ENCODE measurements around the gene UBA7. TPM values are rescaled to one million over a fixed set of nuclear protein-coding genes. Genes with fewer than 3 reads are reported as not detected.

Gene UBA7
- total RNA-seq, 5 donors from 2014 or later (not counting 1 experiment from before 2014, with no cell fraction given), result 246 to 299 (median 293) TPM

DNA sequence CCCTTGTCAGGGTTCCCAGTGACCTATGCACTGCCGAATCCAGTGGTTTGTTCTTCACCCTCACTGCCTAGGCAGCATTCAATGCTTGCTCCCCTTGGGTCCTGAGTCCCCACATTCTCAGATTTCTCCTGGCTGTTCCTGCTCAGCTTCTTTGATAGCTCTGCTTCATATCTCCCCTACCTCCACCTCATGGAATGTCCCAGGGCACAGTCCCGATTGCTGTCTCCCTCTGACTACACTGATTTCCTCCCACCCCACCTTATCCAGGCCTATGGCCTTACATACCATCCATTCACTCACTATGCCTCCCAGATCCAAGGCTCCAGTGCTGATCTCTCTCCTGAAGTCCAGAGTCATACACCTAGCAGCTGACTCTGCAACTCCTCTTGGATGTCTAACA lies 12.6 kb downstream of the UBA7 start:
- Mint-ChIP-seq H3K27ac (no peak overlapping the region), H3K27me3 (peaks cover 0 to 8% of the 10 kb centered on the region in 2 donors), H3K36me3 (no peaks in the 10 kb centered on the region), H3K4me3 (peak overlapping the region in 1 of 3 donors; percentile 86), H3K9me3 (no peaks in the 10 kb centered on the region), H3K4me1 (peaks cover 27 to 28% (median 27%) of the 10 kb centered on the region in 3 donors)
- ATAC-seq (replicated peaks in 1 of 4) (no peak), DNase-seq (no peak)
- CTCF ChIA-PET, result interaction anchor here (0.6 to 3.5 kb wide), 4 partner anchors 17 to 977 kb away, joined by 4 to 56 read pairs (median 14); no protein-coding TSS in a partner anchor
- Histone ChIP-seq H3K4me3 (ENCODE audit: control insufficient read depth in 1 of 2, extremely low read depth in 1 of 2, low read length in 1 of 2) (no peak overlapping the region), H3K27ac (ENCODE audit: low read length) (no peak overlapping the region), H3K4me1 (ENCODE audit: control insufficient read depth in 1 of 2, extremely low read depth in 1 of 2, insufficient read depth in 2 of 2, low read length in 2 of 2) (peaks cover 9 to 37% of the 10 kb centered on the region in 2 experiments), H3K9me3 (no peaks in the 10 kb centered on the region), H3K27me3 (replicated peaks in 1 of 2; ENCODE audit: control insufficient read depth in 2 of 2, extremely low read depth in 1 of 2, insufficient read depth in 2 of 2, low read length in 1 of 2) (peaks cover 0 to 12% of the 10 kb centered on the region in 2 experiments), H3K36me3 (ENCODE audit: control insufficient read depth in 2 of 2, extremely low read depth in 1 of 2, insufficient read depth in 1 of 2, low read length in 1 of 2) (no peaks in the 10 kb centered on the region)
- POLR2A ChIA-PET, result interaction anchor here in 1 of 2 donors (0.5 kb wide), 1 partner anchor 38 kb away, joined by 5 read pairs; no protein-coding TSS in a partner anchor
- 88% methylated on average over 2 of the region's 2 CpGs for whole genome bisulfite sequencing (ENCODE audit: insufficient coverage)

GRCh38 chr3:49799761-49800160 lies 14.0 kb downstream of the UBA7 start, which contains the start of gene CDHR4:
CDHR4 (minus strand) TSS chr3:49799873; CDS start chr3:49799812, 61 bp downstream.
- no peaks in the 10 kb centered on the region for H3K36me3 ChIP-seq (ENCODE audit: control insufficient read depth in 2 of 2, extremely low read depth in 1 of 2, insufficient read depth in 1 of 2, low read length in 1 of 2)
- H3K4me3 ChIP-seq (ENCODE audit: control insufficient read depth in 1 of 2, extremely low read depth in 1 of 2, low read length in 1 of 2), result no peak within 1 kb of the TSS
- H3K4me3 Mint-ChIP-seq, result no peak within 1 kb of the TSS
- peaks cover 14% of the 10 kb centered on the region in 3 donors for H3K4me1 Mint-ChIP-seq
- DNase-seq (no peak), ATAC-seq (replicated peaks in 1 of 4) (no peak)
- no peaks in the 10 kb centered on the region for H3K9me3 ChIP-seq
- H3K36me3 Mint-ChIP-seq, result no peaks in the 10 kb centered on the region
- no peak within 1 kb of the TSS for H3K27ac Mint-ChIP-seq
- POLR2A ChIA-PET, result no interaction called here
- 55% methylated on average over 3 of the region's 4 CpGs for WGBS (ENCODE audit: insufficient coverage)
- peaks cover 0 to 23% of the 10 kb centered on the region in 2 experiments for H3K4me1 ChIP-seq (ENCODE audit: control insufficient read depth in 1 of 2, extremely low read depth in 1 of 2, insufficient read depth in 2 of 2, low read length in 2 of 2)
- H3K27me3 Mint-ChIP-seq, result peaks cover 0 to 8% of the 10 kb centered on the region in 2 donors
- CTCF ChIA-PET, result interaction anchor here in 1 of 2 donors (0.6 kb wide), 1 partner anchor 37 kb away, joined by 3 read pairs; no protein-coding TSS in a partner anchor
- H3K9me3 Mint-ChIP-seq, result no peaks in the 10 kb centered on the region
- no peak within 1 kb of the TSS for H3K27ac ChIP-seq (ENCODE audit: low read length)
- H3K27me3 ChIP-seq (replicated peaks in 1 of 2; ENCODE audit: control insufficient read depth in 2 of 2, extremely low read depth in 1 of 2, insufficient read depth in 2 of 2, low read length in 1 of 2), result peaks cover 0 to 13% of the 10 kb centered on the region in 2 experiments

DNA sequence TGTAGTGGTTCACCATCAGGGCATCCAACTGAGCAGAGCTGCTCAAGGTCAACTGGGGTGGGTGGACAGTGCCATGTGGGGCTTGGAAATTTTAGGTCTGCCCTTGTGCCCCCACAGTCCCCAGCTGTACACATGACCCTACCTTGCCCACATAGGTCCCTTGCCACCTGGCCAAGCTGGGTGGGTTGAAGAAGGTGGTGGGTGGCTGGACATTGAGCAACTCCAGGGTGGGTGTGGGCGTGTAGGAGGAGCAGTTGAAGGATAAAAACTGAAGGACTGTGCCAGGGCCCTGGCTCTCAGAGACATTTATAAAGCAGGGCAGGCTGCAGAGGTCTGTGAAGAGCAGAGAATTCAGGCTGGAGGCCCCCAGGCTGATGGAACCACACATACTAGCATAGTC lies 14.6 kb downstream of the UBA7 start:
- WGBS (ENCODE audit: insufficient coverage), result no CpG with 5 or more reads among the region's 1 CpG
- Mint-ChIP-seq H3K27ac (no peak overlapping the region), H3K9me3 (no peaks in the 10 kb centered on the region), H3K36me3 (no peaks in the 10 kb centered on the region), H3K27me3 (peaks cover 0 to 8% of the 10 kb centered on the region in 2 donors), H3K4me3 (no peak overlapping the region), H3K4me1 (peaks cover 10 to 11% (median 10%) of the 10 kb centered on the region in 3 donors)
- H3K4me1 ChIP-seq (ENCODE audit: control insufficient read depth in 1 of 2, extremely low read depth in 1 of 2, insufficient read depth in 2 of 2, low read length in 2 of 2), result peaks cover 0 to 16% of the 10 kb centered on the region in 2 experiments
- ChIA-PET CTCF (no interaction called here), POLR2A (no interaction called here)
- H3K27me3 ChIP-seq (replicated peaks in 1 of 2; ENCODE audit: control insufficient read depth in 2 of 2, extremely low read depth in 1 of 2, insufficient read depth in 2 of 2, low read length in 1 of 2), result peaks cover 0 to 13% of the 10 kb centered on the region in 2 experiments
- H3K9me3 ChIP-seq, result no peaks in the 10 kb centered on the region
- ATAC-seq (replicated peaks in 1 of 4) (no peak), DNase-seq (no peak)
- no peak overlapping the region for H3K4me3 ChIP-seq (ENCODE audit: control insufficient read depth in 1 of 2, extremely low read depth in 1 of 2, low read length in 1 of 2)
- H3K27ac ChIP-seq (ENCODE audit: low read length), result no peak overlapping the region
- no peaks in the 10 kb centered on the region for H3K36me3 ChIP-seq (ENCODE audit: control insufficient read depth in 2 of 2, extremely low read depth in 1 of 2, insufficient read depth in 1 of 2, low read length in 1 of 2)

DNA sequence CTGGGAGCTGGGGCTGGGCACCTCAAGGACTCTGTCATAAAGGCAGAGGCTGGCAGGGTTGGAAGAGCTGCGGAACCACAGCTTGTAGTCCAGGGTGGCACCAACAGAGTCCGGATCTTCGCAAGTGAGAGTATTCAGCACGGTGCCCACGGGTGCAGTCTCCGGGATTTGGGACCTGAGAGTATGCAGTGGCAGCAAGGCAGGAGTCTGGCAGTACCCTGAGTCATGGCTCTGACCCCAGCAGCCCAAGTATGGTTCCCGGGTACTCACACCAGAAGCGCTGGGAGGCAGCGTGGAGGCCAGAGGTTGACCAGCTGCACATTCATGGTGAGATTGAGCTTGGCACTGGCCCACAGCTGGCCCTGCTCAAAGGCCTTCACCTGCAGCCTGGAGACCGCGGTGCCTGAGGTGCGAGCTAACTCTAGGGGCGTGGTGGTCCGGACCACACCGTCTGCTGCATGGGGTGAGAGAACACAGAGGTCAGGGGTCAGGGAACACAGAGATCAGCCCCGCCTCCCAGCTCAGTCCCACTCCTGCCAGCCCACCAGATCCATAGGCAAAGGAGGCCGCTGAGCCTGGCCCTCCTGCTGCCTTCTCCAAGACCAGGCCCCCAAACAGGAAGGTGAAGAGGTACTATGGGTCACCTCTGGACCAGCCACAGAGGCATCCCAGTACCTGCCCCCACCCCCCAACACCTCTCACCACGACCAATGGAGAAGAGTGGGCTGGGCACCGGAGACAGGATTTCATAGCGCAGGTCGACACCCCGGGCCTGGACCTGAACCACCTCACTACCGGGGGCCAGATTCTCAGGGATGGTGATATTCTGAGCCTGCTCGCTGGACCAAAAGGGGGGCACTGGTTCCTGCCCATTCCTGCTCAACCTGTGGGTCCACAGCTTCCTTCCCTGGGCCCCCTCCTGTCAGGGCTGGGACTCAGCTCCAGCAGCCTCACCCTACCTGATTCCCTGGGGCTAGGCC lies 18.5 kb downstream of the UBA7 start:
- Histone ChIP-seq H3K36me3 (ENCODE audit: control insufficient read depth in 2 of 2, extremely low read depth in 1 of 2, insufficient read depth in 1 of 2, low read length in 1 of 2) (no peaks in the 10 kb centered on the region), H3K27ac (ENCODE audit: low read length) (no peak overlapping the region), H3K4me3 (ENCODE audit: control insufficient read depth in 1 of 2, extremely low read depth in 1 of 2, low read length in 1 of 2) (no peak overlapping the region), H3K27me3 (replicated peaks in 1 of 2; ENCODE audit: control insufficient read depth in 2 of 2, extremely low read depth in 1 of 2, insufficient read depth in 2 of 2, low read length in 1 of 2) (peaks cover 0 to 10% of the 10 kb centered on the region in 2 experiments), H3K4me1 (ENCODE audit: control insufficient read depth in 1 of 2, extremely low read depth in 1 of 2, insufficient read depth in 2 of 2, low read length in 2 of 2) (peaks cover 0 to 2% of the 10 kb centered on the region in 2 experiments), H3K9me3 (no peaks in the 10 kb centered on the region)
- H3K9me3 Mint-ChIP-seq, result no peaks in the 10 kb centered on the region
- H3K4me1 Mint-ChIP-seq, result peaks cover under 1 to 3% (median 1%) of the 10 kb centered on the region in 3 donors
- ChIA-PET POLR2A (interaction anchor here in 1 of 2 donors (0.6 kb wide), 2 partner anchors 39 to 289 kb away, joined by 3 to 6 read pairs; no protein-coding TSS in a partner anchor), CTCF (interaction anchor here in 1 of 2 donors (0.6 kb wide), 1 partner anchor 41 kb away, joined by 5 read pairs; no protein-coding TSS in a partner anchor)
- H3K36me3 Mint-ChIP-seq, result no peaks in the 10 kb centered on the region
- DNase-seq (no peak), ATAC-seq (replicated peaks in 1 of 4) (no peak)
- 89% methylated on average over 21 of the region's 24 CpGs for WGBS (ENCODE audit: insufficient coverage)
- H3K4me3 Mint-ChIP-seq, result no peak overlapping the region
- H3K27me3 Mint-ChIP-seq, result no peaks in the 10 kb centered on the region
- no peak overlapping the region for H3K27ac Mint-ChIP-seq

DNA sequence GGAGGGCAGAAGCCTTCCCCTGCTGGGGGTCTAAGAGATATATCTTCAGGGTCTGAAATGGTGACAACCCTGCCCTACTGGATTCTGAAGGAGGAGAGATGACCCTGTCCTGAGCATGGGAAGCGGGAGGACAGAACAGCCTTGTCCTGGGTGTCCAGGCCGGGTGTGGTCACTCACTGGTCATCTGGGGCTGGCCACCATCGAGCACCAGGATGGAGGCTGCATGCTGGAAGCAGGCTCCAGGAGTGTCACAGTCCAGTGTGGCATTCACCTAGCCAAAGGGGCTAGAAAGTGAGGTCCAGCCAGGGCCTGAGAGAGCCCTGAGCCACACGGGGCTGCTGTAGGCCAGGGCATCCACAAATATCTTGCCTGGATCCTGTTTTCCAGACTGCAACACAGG lies 19.3 kb downstream of the UBA7 start:
- H3K4me1 ChIP-seq (ENCODE audit: control insufficient read depth in 1 of 2, extremely low read depth in 1 of 2, insufficient read depth in 2 of 2, low read length in 2 of 2), result peaks cover 3 to 8% of the 10 kb centered on the region in 2 experiments
- Mint-ChIP-seq H3K9me3 (no peaks in the 10 kb centered on the region), H3K36me3 (no peaks in the 10 kb centered on the region), H3K4me1 (peaks cover 2 to 8% (median 5%) of the 10 kb centered on the region in 3 donors), H3K4me3 (no peak overlapping the region), H3K27me3 (no peaks in the 10 kb centered on the region), H3K27ac (no peak overlapping the region)
- H3K4me3 ChIP-seq (ENCODE audit: control insufficient read depth in 1 of 2, extremely low read depth in 1 of 2, low read length in 1 of 2), result no peak overlapping the region
- no peak overlapping the region for H3K27ac ChIP-seq (ENCODE audit: low read length)
- no peaks in the 10 kb centered on the region for H3K9me3 ChIP-seq
- H3K36me3 ChIP-seq (ENCODE audit: control insufficient read depth in 2 of 2, extremely low read depth in 1 of 2, insufficient read depth in 1 of 2, low read length in 1 of 2), result no peaks in the 10 kb centered on the region
- peaks cover 0 to 10% of the 10 kb centered on the region in 2 experiments for H3K27me3 ChIP-seq (replicated peaks in 1 of 2; ENCODE audit: control insufficient read depth in 2 of 2, extremely low read depth in 1 of 2, insufficient read depth in 2 of 2, low read length in 1 of 2)
- ATAC-seq (replicated peaks in 1 of 4), result no peak
- DNase-seq, result no peak
- CTCF ChIA-PET, result no interaction called here
- 83% methylated on average over 3 of the region's 4 CpGs for WGBS (ENCODE audit: insufficient coverage)
- POLR2A ChIA-PET, result no interaction called here

- Histone ChIP-seq H3K4me3 (ENCODE audit: control insufficient read depth in 1 of 2, extremely low read depth in 1 of 2, low read length in 1 of 2) (no peak overlapping the region), H3K4me1 (ENCODE audit: control insufficient read depth in 1 of 2, extremely low read depth in 1 of 2, insufficient read depth in 2 of 2, low read length in 2 of 2) (peaks cover 3 to 8% of the 10 kb centered on the region in 2 experiments), H3K27me3 (replicated peaks in 1 of 2; ENCODE audit: control insufficient read depth in 2 of 2, extremely low read depth in 1 of 2, insufficient read depth in 2 of 2, low read length in 1 of 2) (peaks cover 0 to 6% of the 10 kb centered on the region in 2 experiments), H3K27ac (ENCODE audit: low read length) (no peak overlapping the region), H3K9me3 (no peaks in the 10 kb centered on the region), H3K36me3 (ENCODE audit: control insufficient read depth in 2 of 2, extremely low read depth in 1 of 2, insufficient read depth in 1 of 2, low read length in 1 of 2) (no peaks in the 10 kb centered on the region)
- DNase-seq (no peak), ATAC-seq (replicated peaks in 1 of 4) (no peak)
- Mint-ChIP-seq H3K9me3 (no peaks in the 10 kb centered on the region), H3K27me3 (no peaks in the 10 kb centered on the region), H3K4me1 (peaks cover 2 to 8% (median 5%) of the 10 kb centered on the region in 3 donors), H3K36me3 (no peaks in the 10 kb centered on the region), H3K4me3 (no peak overlapping the region), H3K27ac (no peak overlapping the region)
- POLR2A ChIA-PET, result no interaction called here
- CTCF ChIA-PET, result no interaction called here
- WGBS (ENCODE audit: insufficient coverage), result 97% methylated on average over 6 of the region's 13 CpGs
These were observed 20.2 kb downstream of the UBA7 start for GRCh38 chr3:49793486-49794085.

Measured in T-cell (primary cell).